Neural progenitor cell (in vitro differentiated cells): ENCODE measurements around the gene PARP11. TPM values are rescaled to one million over a fixed set of nuclear protein-coding genes. Genes with fewer than 3 reads are reported as not detected.

ENCODE experiments used
- DNase-seq: peaks from one replicate; pipeline ENCODE4 v3.0.0-alpha.2; 2016; ENCODE audit warnings: low spot score
- H2AFZ ChIP-seq: fragments of 200-600 bp; sonication (generic); replicated peaks from 2 replicates; pipeline ENCODE4 v1.6.1; 2016; ENCODE audit warnings: antibody characterized with exemption
- H3F3A ChIP-seq: fragments of 200-600 bp; sonication (generic); 2 replicates; pipeline ENCODE4 v1.6.1; 2016; ENCODE audit warnings: antibody characterized with exemption, low read depth
- H3K27ac ChIP-seq: fragments of 200-600 bp; sonication (generic); 2 replicates; pipeline ENCODE4 v1.5.1; 2016; ENCODE audit warnings: mild to moderate bottlenecking
- H3K27me3 ChIP-seq: fragments of 200-600 bp; sonication (generic); 2 replicates; pipeline ENCODE4 v1.6.1; 2016; ENCODE audit warnings: mild to moderate bottlenecking, moderate library complexity
- H3K36me3 ChIP-seq: fragments of 200-600 bp; sonication (generic); 2 replicates; pipeline ENCODE4 v1.5.1; 2016
- H3K4me1 ChIP-seq: fragments of 200-600 bp; sonication (generic); 2 replicates; pipeline ENCODE4 v1.6.1; 2016; ENCODE audit warnings: mixed run types
- H3K4me2 ChIP-seq: fragments of 200-600 bp; sonication (generic); 2 replicates; pipeline ENCODE4 v1.6.1; 2016
- H3K4me3 ChIP-seq: fragments of 200-600 bp; sonication (generic); 2 replicates; pipeline ENCODE4 v1.5.1; 2016
- H3K79me2 ChIP-seq: fragments of 200-600 bp; sonication (generic); 2 replicates; pipeline ENCODE4 v1.6.1; 2016; ENCODE audit warnings: low read depth
- H3K9ac ChIP-seq: fragments of 200-600 bp; sonication (generic); 2 replicates; pipeline ENCODE4 v1.6.1; 2016
- H3K9me3 ChIP-seq: fragments of 200-600 bp; sonication (generic); 2 replicates; pipeline ENCODE4 v1.5.1; 2016; ENCODE audit warnings: low read depth
- H4K20me1 ChIP-seq: fragments of 200-600 bp; sonication (generic); 2 replicates; pipeline ENCODE4 v1.6.1; 2016; ENCODE audit warnings: low read depth
- H3K27ac Mint-ChIP-seq: 3 replicates; pipeline ENCODE4 v1.8.0; 2021; ENCODE audit warnings: mixed read lengths
- H3K27me3 Mint-ChIP-seq: 2 replicates; pipeline ENCODE4 v1.8.0; 2022; ENCODE audit warnings: low read depth, mild to moderate bottlenecking, inconsistent platforms, moderate library complexity, mixed read lengths; ENCODE audit not compliant: insufficient read depth
- H3K36me3 Mint-ChIP-seq: 3 replicates; pipeline ENCODE4 v1.8.0; 2021; ENCODE audit warnings: mixed read lengths
- H3K4me1 Mint-ChIP-seq: 3 replicates; pipeline ENCODE4 v1.8.0; 2021; ENCODE audit warnings: mixed read lengths
- H3K4me3 Mint-ChIP-seq: 3 replicates; pipeline ENCODE4 v1.8.0; 2021; ENCODE audit warnings: mild to moderate bottlenecking, moderate library complexity, mixed read lengths
- H3K9me3 Mint-ChIP-seq: 3 replicates; pipeline ENCODE4 v1.8.0; 2020; ENCODE audit warnings: mixed read lengths
- CTCF ChIP-seq: fragments of 200-600 bp; sonication (generic); IDR thresholded peaks from 2 replicates; pipeline ENCODE4 v1.5.1; 2017; ENCODE audit warnings: antibody characterized with exemption, mild to moderate bottlenecking
- EZH2 ChIP-seq: fragments of 200-600 bp; sonication (generic); IDR thresholded peaks from 2 replicates; pipeline ENCODE4 v1.6.1; 2017; ENCODE audit warnings: antibody characterized with exemption, mild to moderate bottlenecking, moderate library complexity
- EZH2phosphoT487 ChIP-seq: fragments of 200-600 bp; sonication (generic); IDR thresholded peaks from 2 replicates; pipeline ENCODE4 v1.6.1; 2017; ENCODE audit warnings: antibody characterized with exemption
- total RNA-seq: library from RNA; depleted of rRNA; stranded (reverse); fragments of >200 nt; gene quantifications from 2 replicates; pipeline ENCODE4 v1.2.3, GENCODE V29; 2015; ENCODE audit warnings: low replicate concordance

Gene PARP11
- total RNA-seq, 1 donor from 2014 or later: 12.2 TPM

- TF ChIP-seq EZH2phosphoT487 (no peak), CTCF (no peak), EZH2 (no peak)
- Mint-ChIP-seq H3K27ac (no peak overlapping the region), H3K4me1 (no peaks in the 10 kb centered on the region)
Observed at GRCh38 chr12:3810540-3810939, 62.7 kb downstream of the PARP11 start.

GRCh38 chr12:3810016-3810370 is 63.2 kb downstream of the PARP11 start:
- Mint-ChIP-seq H3K4me3 (no peak overlapping the region), H3K27me3 (no peaks in the 10 kb centered on the region), H3K9me3 (no peaks in the 10 kb centered on the region), H3K36me3 (peaks cover 12% of the 10 kb centered on the region), H3K27ac (no peak overlapping the region), H3K4me1 (no peaks in the 10 kb centered on the region)
- Histone ChIP-seq H3K36me3 (peaks cover 6% of the 10 kb centered on the region), H3K9ac (no peak overlapping the region), H3K27ac (no peak overlapping the region), H3K79me2 (no peaks in the 10 kb centered on the region), H3K4me2 (no peak overlapping the region), H2AFZ (no peak overlapping the region), H3K9me3 (no peaks in the 10 kb centered on the region), H3K27me3 (no peaks in the 10 kb centered on the region), H3K4me1 (no peaks in the 10 kb centered on the region), H3K4me3 (no peak overlapping the region), H4K20me1 (no peaks in the 10 kb centered on the region), H3F3A (no peaks in the 10 kb centered on the region)
- TF ChIP-seq EZH2 (no peak), EZH2phosphoT487 (no peak), CTCF (no peak)
- no peak for DNase-seq

More at GRCh38 chr12:3810540-3810939, 62.7 kb downstream of the PARP11 start:
- no peak for DNase-seq
- Histone ChIP-seq H4K20me1 (no peaks in the 10 kb centered on the region), H3K27me3 (no peaks in the 10 kb centered on the region), H3F3A (no peaks in the 10 kb centered on the region), H3K4me3 (no peak overlapping the region), H3K4me1 (no peaks in the 10 kb centered on the region), H3K9ac (no peak overlapping the region), H3K36me3 (peaks cover 6% of the 10 kb centered on the region), H2AFZ (no peak overlapping the region), H3K27ac (no peak overlapping the region), H3K4me2 (no peak overlapping the region), H3K79me2 (no peaks in the 10 kb centered on the region), H3K9me3 (no peaks in the 10 kb centered on the region)
- H3K4me3 Mint-ChIP-seq: no peak overlapping the region
- H3K27me3 Mint-ChIP-seq: no peaks in the 10 kb centered on the region
- peaks cover 12% of the 10 kb centered on the region for H3K36me3 Mint-ChIP-seq
- H3K9me3 Mint-ChIP-seq: no peaks in the 10 kb centered on the region

- no peak for DNase-seq
- Mint-ChIP-seq H3K9me3 (no peaks in the 10 kb centered on the region), H3K27ac (no peak overlapping the region), H3K27me3 (no peaks in the 10 kb centered on the region), H3K4me3 (no peak overlapping the region), H3K4me1 (no peaks in the 10 kb centered on the region), H3K36me3 (peaks cover 12% of the 10 kb centered on the region)
- no peak overlapping the region for H3K9ac ChIP-seq
- no peak overlapping the region for H3K27ac ChIP-seq
- H3K4me3 ChIP-seq: no peak overlapping the region
- no peaks in the 10 kb centered on the region for H3K9me3 ChIP-seq
- TF ChIP-seq CTCF: no peak
- no peak for TF ChIP-seq EZH2
- TF ChIP-seq EZH2phosphoT487: no peak
- no peaks in the 10 kb centered on the region for H3F3A ChIP-seq
- H4K20me1 ChIP-seq: no peaks in the 10 kb centered on the region
- H3K36me3 ChIP-seq: peaks cover 6% of the 10 kb centered on the region
- H2AFZ ChIP-seq: no peak overlapping the region
- no peaks in the 10 kb centered on the region for H3K79me2 ChIP-seq
- H3K4me2 ChIP-seq: no peak overlapping the region
- no peaks in the 10 kb centered on the region for H3K27me3 ChIP-seq
- H3K4me1 ChIP-seq: no peaks in the 10 kb centered on the region
Observed at GRCh38 chr12:3809357-3810015, 63.7 kb downstream of the PARP11 start.
